T-helper 1 cell treated with Interleukin-12 subunit alpha and Interleukin-12 subunit beta and Interleukin-4 antibody, amounts not matched to agents 30 ng/mL and 1 ng/mL, for 36 hours (primary cell): Measurements from ENCODE around the gene KLK12. TPM values are rescaled to one million over a fixed set of nuclear protein-coding genes. Genes with fewer than 3 reads are reported as not detected.

Experiments used
- intact Hi-C: fragments of 100-400 bp; cut with micrococcal nuclease; formaldehyde crosslinking; loops from one replicate; pipeline ENCODE4 v1.15.1; 2024
- total RNA-seq: library from RNA; stranded (reverse); gene quantifications from 2 replicates; pipeline ENCODE4 v1.2.3, GENCODE V29; 2022

KLK12 gene
- not detected in 2 replicates for total RNA-seq

- intact Hi-C loops: no loop called here
Measured at GRCh38 chr19:51034704-51035103, at the start of gene KLK12. Gene KLK12, minus strand, starts transcription at chr19:51035002. Its CDS starts 381 bp downstream, at chr19:51034621.

GRCh38 chr19:51084505-51084904 is 49.7 kb upstream of the KLK12 start:
- intact Hi-C loops: no loop called here

- intact Hi-C loops: no loop called here
Measured at GRCh38 chr19:51083783-51084182, 49.0 kb upstream of the KLK12 start.

GRCh38 chr19:51083181-51083580 is 48.4 kb upstream of the KLK12 start:
- intact Hi-C loops: no loop called here

- intact Hi-C loops: no loop called here
Measured at GRCh38 chr19:51082611-51083010, 47.8 kb upstream of the KLK12 start, which contains the start of gene KLK14. Gene KLK14, minus strand, starts transcription at chr19:51082887. Its CDS starts 273 bp downstream, at chr19:51082614.

GRCh38 chr19:51081476-51081875 is 46.7 kb upstream of the KLK12 start:
- intact Hi-C loops: no loop called here

- intact Hi-C loops: no loop called here
Measured at GRCh38 chr19:51079481-51080110, 44.8 kb upstream of the KLK12 start.

- intact Hi-C loops: no loop called here
Measured at GRCh38 chr19:51078731-51079130, 43.9 kb upstream of the KLK12 start.

GRCh38 chr19:51078104-51078503 is 43.3 kb upstream of the KLK12 start:
- intact Hi-C loops: no loop called here

GRCh38 chr19:51076631-51077213 is 41.9 kb upstream of the KLK12 start:
- intact Hi-C loops: no loop called here

- intact Hi-C loops: no loop called here
Measured at GRCh38 chr19:51075998-51076397, 41.2 kb upstream of the KLK12 start.

GRCh38 chr19:51071095-51071405 is 36.2 kb upstream of the KLK12 start:
- intact Hi-C loops: no loop called here

- intact Hi-C loops: no loop called here
Measured at GRCh38 chr19:51070334-51071094, 35.7 kb upstream of the KLK12 start.

GRCh38 chr19:51066393-51067186 is 31.8 kb upstream of the KLK12 start:
- intact Hi-C loops: no loop called here

- intact Hi-C loops: no loop called here
Measured at GRCh38 chr19:51065221-51065960, 30.6 kb upstream of the KLK12 start.

GRCh38 chr19:51064534-51065220 is 29.9 kb upstream of the KLK12 start, which contains the start of gene KLK13:
Gene KLK13, minus strand, starts transcription at chr19:51065092. Its CDS starts 25 bp downstream, at chr19:51065067.
- intact Hi-C loops: no loop called here

GRCh38 chr19:51063664-51064063 is 28.9 kb upstream of the KLK12 start:
- intact Hi-C loops: no loop called here

GRCh38 chr19:51060973-51061372 is 26.2 kb upstream of the KLK12 start:
- intact Hi-C loops: no loop called here

GRCh38 chr19:51060336-51060735 is 25.5 kb upstream of the KLK12 start:
- intact Hi-C loops: no loop called here

GRCh38 chr19:51059715-51060114 is 24.9 kb upstream of the KLK12 start:
- intact Hi-C loops: no loop called here
